GM21723 (cell line): ENCODE measurements around the gene ZMYND15.
A peak's percentile ranks its signal among the peaks of the same experiment; 100 is the strongest.

Source experiments
- ATAC-seq: cut with Tn5 transposase; IDR thresholded peaks from one replicate; pipeline ENCODE4 v1.9.1; 2021; ENCODE audit warnings: mild to moderate bottlenecking, moderate library complexity; ENCODE audit not compliant: unreplicated experiment

Gene ZMYND15

GRCh38 chr17:4785311-4786105 is 45.9 kb downstream of the ZMYND15 start:
- ATAC-seq = no peak

DNA sequence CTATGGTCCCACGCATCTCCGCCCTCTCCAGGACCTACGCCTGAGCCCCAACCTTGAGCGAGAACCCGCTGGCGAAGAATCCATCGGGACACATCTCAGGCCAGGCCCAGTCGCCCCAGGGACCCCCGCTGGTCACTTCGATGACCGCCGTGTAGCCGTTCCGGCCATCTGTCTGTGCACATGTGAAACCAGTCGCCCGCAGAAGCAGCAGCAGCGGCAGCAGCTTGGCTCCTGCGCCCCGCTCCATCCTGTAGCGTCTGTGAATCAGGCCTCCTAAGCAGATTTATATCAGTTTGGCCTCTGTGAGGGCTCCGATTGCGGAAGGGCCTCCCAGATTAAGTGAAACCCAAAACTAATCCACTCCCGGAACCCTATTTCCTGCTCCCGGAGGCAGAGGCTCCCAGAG is 46.5 kb downstream of the ZMYND15 start, which contains the start of gene VMO1:
TSS of gene VMO1 (minus strand) at position 259 of the 406 bp plus-strand sequence. CDS start at position 247, 12 bp downstream.
- no peak for ATAC-seq

DNA sequence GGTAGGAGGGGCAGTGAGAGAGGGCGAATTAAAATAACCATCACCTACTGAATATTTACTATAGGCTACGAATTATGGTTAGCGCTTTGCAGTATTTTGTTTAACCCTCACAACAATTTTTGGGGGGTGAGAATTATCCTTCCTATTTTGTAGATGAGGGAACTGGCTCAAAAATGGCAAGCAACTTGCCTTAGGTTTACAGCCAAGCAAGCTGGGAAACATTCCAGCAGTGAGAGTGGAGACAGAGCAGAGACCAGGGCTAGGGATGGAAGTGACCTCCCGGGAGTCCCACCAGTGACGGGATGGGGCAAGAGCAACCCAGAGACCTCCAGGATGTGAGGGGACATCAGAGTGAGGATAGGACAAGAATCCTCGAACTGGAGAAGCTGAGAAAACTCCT is 46.9 kb downstream of the ZMYND15 start:
- no peak for ATAC-seq

DNA sequence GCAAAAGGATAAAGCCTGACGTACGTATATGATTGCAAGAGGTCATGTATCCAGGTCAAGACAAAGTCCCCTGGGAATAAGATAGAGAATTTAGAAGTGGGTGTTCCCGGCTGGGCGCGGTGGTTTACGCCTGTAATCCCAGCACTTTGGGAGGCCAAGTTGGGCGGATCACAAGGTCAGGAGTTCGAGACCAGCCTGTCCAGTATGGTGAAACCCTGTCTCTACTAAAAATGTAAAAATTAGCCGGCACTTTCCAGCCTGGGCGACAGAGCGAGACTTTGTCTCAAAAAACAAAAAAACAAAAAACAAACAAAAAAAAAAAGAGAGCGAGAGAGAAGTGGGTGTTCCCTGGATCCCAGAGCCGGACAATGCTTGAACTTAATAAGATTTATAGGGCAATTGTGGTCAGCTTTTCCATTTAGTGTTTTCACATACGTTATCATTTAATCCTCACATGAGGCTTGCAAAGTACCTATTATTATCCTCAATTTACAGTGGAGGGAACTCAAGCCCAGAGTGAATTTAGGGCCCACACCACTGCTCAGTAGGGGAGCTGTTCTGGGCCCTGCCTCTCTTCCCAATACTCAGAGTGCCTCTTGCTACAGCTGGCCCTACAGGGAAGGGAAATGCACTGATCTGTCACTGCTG is 48.6 kb downstream of the ZMYND15 start:
- no peak for ATAC-seq

- no peak for ATAC-seq
These were observed 49.4 kb downstream of the ZMYND15 start, which contains the start of gene GLTPD2 for GRCh38 chr17:4788807-4789700. Gene GLTPD2 (plus strand): TSS chr17:4788964. CDS start chr17:4789012, 48 bp downstream.

DNA sequence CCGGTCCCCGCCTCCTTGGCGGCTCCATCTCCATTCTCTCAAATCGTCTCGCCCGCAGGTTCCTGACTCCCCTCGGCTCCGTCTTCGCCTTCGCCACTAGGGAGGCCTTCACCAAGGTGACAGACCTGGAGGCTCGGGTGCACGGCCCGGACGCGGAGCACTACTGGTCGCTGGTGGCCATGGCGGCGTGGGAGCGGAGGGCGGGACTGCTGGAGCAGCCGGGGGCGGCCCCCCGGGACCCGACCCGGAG is 50.0 kb downstream of the ZMYND15 start:
- no peak for ATAC-seq

DNA sequence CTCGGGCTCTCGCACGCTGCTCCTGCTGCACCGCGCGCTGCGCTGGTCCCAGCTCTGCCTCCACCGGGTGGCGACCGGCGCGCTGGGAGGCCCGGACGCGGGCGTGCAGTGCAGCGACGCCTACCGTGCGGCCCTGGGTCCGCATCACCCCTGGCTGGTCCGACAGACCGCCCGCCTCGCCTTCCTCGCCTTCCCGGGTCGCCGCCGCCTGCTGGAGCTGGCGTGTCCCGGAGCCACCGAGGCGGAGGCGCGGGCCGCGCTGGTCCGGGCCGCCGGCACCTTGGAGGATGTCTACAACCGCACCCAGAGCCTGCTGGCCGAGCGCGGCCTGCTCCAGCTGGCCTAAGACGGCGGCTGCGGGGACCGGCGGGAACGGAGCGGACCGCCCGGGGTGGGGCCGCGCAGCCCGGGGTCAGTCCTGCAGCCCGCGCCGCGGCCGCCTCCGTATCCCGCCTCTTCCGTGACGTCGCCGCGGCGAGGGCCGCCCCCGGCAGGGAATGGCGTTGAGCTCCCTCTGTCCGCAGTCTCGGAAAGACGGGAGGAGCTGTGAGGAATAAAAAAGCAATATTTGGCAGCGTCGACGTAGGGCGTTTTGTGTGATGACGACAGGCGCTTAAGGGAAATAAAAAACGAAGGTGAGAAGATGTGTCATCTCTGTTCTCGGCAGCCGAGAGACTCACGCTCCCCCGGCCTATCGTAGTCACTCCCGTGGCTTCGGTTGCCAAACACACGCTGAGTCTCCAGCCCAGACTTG is 50.5 kb downstream of the ZMYND15 start:
- peak; percentile 87 for ATAC-seq

GRCh38 chr17:4790705-4791088 is 51.1 kb downstream of the ZMYND15 start:
- ATAC-seq = no peak

DNA sequence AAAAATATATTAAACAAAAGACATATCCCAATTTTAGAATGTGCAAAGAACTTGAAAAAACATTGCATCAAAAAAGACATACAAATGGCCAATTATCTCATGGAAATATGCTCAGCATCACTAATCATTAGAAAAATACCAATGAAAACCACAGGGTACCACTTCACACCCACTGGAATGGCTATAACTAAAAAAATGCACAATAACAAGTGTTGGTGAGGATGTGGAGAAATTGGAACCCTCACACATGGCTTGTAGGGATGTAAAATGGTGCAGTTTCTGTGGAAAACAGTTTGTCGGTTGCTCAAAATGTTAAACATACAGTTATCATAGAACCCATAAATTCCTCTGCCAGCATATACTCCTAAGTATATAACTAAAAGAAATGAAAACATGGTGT is 55.5 kb downstream of the ZMYND15 start:
- ATAC-seq = no peak
